ENCODE results near the gene USP5. TPM values are rescaled to one million over a fixed set of nuclear protein-coding genes. Genes with fewer than 3 reads are reported as not detected.

The USP5 gene
- total RNA-seq, 1 donor from 2014 or later = 110 TPM

- ATAC-seq (ENCODE audit: low read depth) = no peak
- Mint-ChIP-seq H3K9me3 (no peaks in the 10 kb centered on the region), H3K36me3 (ENCODE audit: low read depth) (no peaks in the 10 kb centered on the region), H3K4me1 (peaks cover 10% of the 10 kb centered on the region), H3K27me3 (no peaks in the 10 kb centered on the region), H3K4me3 (no peak overlapping the region), H3K27ac (no peak overlapping the region)
- TF ChIP-seq CTCF (IDR thresholded peaks at IDR 0.05) = no peak
- CTCF ChIA-PET = interaction anchor here (1.4 kb wide), 1 partner anchor 9 kb away, joined by 3 read pairs; no protein-coding TSS in a partner anchor
- intact Hi-C loops (cut with micrococcal nuclease) = no loop called here
- DNase-seq = no peak
- POLR2A ChIA-PET = no interaction called here
These were observed 6.6 kb upstream of the USP5 start for GRCh38 chr12:6845395-6845794.

DNA sequence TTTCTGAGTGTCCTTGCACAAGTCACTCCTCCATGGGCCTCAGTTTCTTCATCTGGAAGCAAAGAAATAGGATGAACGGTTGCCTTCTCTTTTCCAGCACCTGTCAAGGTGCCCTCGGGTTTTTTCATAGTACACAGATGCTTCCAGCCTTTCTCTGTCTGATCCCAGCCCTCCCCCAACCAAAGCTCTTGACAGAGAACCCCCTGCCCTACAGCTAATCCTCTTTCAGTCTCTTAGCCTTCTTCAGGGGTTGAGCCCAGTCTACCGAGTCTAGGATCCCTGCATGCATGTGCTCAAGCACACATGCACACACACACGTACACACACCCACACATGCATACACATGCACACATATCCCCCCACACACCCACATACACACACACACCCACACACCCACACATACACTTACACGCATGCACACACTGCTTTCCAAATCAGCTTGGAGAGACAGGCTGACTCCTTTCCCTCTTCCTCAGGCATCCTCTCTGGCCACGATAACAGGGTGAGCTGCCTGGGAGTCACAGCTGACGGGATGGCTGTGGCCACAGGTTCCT is 5.6 kb upstream of the USP5 start:
- POLR2A ChIA-PET = no interaction called here
- intact Hi-C loops (cut with micrococcal nuclease) = no loop called here
- Mint-ChIP-seq H3K4me3 (no peak overlapping the region), H3K27ac (no peak overlapping the region), H3K36me3 (ENCODE audit: low read depth) (no peaks in the 10 kb centered on the region), H3K27me3 (no peaks in the 10 kb centered on the region), H3K4me1 (peaks cover 15% of the 10 kb centered on the region), H3K9me3 (no peaks in the 10 kb centered on the region)
- TF ChIP-seq CTCF (IDR thresholded peaks at IDR 0.05) = no peak
- DNase-seq = no peak
- CTCF ChIA-PET = no interaction called here
- no peak for ATAC-seq (ENCODE audit: low read depth)

DNA sequence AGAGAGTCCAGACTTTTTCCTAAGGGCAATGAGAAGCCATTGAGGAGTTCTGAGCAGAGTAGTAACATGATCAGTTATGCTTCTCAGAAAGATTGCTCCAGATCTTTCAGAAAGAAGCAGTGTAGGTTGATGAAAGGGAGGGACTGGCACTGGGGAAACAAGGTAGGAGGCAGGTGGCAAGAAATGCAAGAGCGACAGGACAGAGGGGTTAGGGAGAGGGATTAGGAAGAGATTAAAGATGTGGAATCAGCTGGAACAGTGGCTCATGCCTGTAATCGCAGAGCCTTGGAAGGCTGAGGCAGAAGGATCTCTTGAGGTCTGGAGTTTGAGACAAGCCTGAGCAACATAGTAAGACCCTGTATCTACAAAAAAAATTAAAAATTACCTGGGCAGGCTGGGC is 4.3 kb upstream of the USP5 start:
- Mint-ChIP-seq H3K4me1 (peaks cover 18% of the 10 kb centered on the region), H3K27ac (no peak overlapping the region), H3K9me3 (no peaks in the 10 kb centered on the region), H3K36me3 (ENCODE audit: low read depth) (peaks cover 6% of the 10 kb centered on the region), H3K27me3 (no peaks in the 10 kb centered on the region), H3K4me3 (no peak overlapping the region)
- ChIA-PET POLR2A (interaction anchor here (0.5 kb wide), 1 partner anchor 60 kb away, joined by 3 read pairs; no protein-coding TSS in a partner anchor), CTCF (no interaction called here)
- TF ChIP-seq CTCF (IDR thresholded peaks at IDR 0.05) = no peak
- ATAC-seq (ENCODE audit: low read depth) = no peak
- intact Hi-C loops (cut with micrococcal nuclease) = no loop called here
- DNase-seq = no peak

GRCh38 chr12:6849427-6849826 is 2.5 kb upstream of the USP5 start:
- Mint-ChIP-seq H3K4me1 (peaks cover 30% of the 10 kb centered on the region), H3K27me3 (no peaks in the 10 kb centered on the region), H3K36me3 (ENCODE audit: low read depth) (peaks cover 11% of the 10 kb centered on the region), H3K4me3 (no peak overlapping the region), H3K27ac (no peak overlapping the region), H3K9me3 (no peaks in the 10 kb centered on the region)
- ATAC-seq (ENCODE audit: low read depth) = no peak
- intact Hi-C loops (cut with micrococcal nuclease) = no loop called here
- TF ChIP-seq CTCF (IDR thresholded peaks at IDR 0.05) = no peak
- CTCF ChIA-PET = no interaction called here
- POLR2A ChIA-PET = interaction anchor here (1.4 kb wide), 1 partner anchor 10 kb away, joined by 3 read pairs; no protein-coding TSS in a partner anchor
- no peak for DNase-seq

GRCh38 chr12:6849976-6850560 is 1.9 kb upstream of the USP5 start:
- Mint-ChIP-seq H3K4me1 (peaks cover 30% of the 10 kb centered on the region), H3K36me3 (ENCODE audit: low read depth) (peaks cover 11% of the 10 kb centered on the region), H3K9me3 (no peaks in the 10 kb centered on the region), H3K27me3 (no peaks in the 10 kb centered on the region), H3K4me3 (no peak overlapping the region), H3K27ac (no peak overlapping the region)
- no peak for TF ChIP-seq CTCF (IDR thresholded peaks at IDR 0.05)
- POLR2A ChIA-PET = interaction anchor here (7.5 kb wide), 1 partner anchor 19 kb away, joined by 190 read pairs; the partner anchor contains the start of genes SPSB2 and TPI1
- no peak for DNase-seq
- intact Hi-C loops (cut with micrococcal nuclease) = loop anchor here (2.0 to 5.0 kb wide), 6 partner anchors 21 to 1232 kb away; partner anchors contain the start of genes C1RL, LPAR5, NECAP1 and NOP2
- ATAC-seq (ENCODE audit: low read depth) = no peak
- CTCF ChIA-PET = no interaction called here

All from activated B cell treated with CpG ODN at 0.5 μM for 24 hours (primary cell).